NCI-H82 (cell line): Measurements from ENCODE around the gene CSTA.
A peak's percentile ranks its signal among the peaks of the same experiment; 100 is the strongest.
"Not testable (repeated sequence)": the region's sequence is repeated elsewhere in the genome, so short reads cannot be mapped to it uniquely, and the experiment has no call there.

Source experiments
- DNase-seq: peaks from one replicate; lab custom pipeline; 2025; lab: John Stamatoyannopoulos, UW

Gene CSTA

DNA sequence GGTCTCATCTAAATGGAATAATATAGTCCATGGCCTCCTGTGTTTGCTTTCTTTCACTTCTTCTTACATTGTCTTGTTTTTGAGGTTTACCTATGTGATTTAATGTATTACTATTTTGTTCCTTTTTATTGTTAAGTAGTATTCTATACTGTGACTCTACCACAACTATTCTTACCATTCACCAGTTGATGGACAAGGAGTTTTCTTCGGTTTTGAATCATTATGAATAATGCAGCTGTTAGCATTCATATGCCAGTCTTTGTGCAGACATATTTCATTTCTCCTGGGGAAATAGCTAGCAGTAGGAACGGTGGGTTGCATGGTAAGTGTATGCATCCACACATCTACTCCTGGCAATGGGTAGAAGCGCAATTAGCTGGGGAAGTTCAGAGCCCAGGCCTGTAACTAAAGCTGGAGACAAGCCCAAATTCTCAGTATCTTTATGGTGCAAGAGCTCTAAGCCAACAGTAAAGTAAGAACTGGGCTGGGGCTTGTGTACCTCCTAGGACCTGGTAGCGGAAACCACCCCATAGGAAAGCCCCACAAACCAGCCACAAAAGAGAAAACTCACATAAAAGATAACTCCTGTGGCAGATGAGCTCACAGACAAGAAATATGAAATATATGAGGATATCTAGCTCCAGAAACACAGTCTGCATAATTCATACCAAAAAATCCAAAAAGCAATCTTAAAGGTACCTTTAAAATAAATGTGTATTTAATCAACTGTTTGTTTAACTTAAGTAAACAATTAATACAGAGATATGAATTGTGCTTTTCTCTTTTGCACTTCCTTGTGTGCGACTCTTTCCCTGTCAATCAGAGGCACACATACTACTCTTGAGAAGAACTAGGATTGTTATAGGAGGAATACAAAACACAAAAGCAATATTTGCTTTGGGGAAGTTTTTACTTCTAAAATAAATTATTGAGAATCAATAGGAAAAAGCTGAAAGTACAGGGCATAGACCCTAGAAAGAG lies 2.7 kb upstream of the CSTA start:
- no peak for DNase-seq

DNA sequence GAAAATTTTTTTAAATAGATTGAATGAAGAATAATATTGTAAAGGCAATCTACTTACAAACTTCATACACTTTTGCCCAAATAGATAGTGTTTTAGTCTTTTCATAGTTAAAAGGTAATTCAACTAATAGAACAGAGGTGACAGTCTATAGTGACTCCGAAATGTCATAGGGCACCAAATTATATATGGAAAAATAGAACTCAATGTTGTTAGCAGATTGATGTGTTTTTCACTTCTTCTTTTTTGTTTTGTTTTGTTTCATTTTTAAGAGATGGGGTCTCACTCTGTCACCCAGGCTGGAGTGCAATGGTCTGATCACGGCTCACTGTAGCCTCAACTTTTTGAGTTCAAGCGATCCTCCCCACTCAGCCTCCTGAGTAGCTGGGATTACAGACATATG lies 721 bp downstream of the CSTA start:
- DNase-seq: no peak

DNA sequence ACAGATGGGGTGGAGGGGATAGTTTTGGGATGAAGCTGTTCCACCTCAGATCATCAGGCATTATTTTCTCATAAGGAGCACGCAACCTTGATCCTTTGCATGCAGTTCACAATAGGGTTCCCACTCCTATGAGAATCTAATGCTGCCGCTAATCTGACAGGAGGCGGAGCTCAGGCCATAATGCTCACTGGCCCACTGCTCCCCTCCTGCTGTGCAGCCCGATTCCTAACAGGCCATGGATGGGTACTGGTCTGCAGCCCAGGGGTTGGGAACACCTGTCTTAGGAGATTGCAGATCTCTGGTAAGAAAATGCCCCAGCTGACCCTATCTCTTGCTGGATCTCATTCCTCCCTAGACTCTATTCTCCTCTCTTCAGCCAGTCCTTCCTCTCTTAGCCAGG lies 6.8 kb downstream of the CSTA start:
- DNase-seq: no peak

DNA sequence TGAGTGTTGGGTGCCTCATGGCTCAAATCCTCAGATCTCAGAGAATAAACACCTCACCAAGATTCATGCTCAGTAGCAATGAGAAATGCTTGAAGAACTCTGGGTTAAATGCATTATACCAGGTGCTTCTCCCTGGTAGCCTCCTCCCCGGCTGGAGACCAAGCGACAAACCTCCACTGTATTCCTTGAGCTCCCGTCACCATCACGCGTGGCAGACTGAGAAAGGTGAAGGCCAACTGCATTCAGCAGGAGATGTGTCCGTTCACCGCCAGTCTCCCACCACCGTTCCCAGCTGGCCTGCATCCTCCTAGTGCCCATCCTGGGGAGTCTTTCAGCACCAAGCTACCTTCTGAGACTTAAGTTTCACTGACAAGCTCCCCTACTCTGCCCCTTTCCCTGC lies 7.5 kb downstream of the CSTA start:
- DNase-seq: no peak

DNA sequence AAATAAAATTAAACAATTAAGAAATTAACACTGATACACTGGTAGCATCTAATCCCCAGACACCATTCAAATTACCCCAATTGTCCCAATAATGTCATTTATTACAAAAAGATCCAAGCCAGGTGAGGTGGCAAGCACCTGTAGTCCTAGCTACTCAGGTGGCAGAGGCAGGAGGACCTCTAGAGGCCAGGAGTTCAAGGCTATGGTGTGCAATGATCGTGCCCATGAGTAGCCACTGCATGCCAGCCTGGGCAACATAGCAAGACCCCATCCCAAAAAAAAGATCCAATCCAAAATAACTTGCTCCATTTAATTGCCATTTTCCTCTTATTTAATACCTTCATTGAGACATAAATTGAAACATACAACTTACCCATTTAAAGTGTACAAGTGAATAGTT lies 17.8 kb downstream of the CSTA start:
- DNase-seq: no peak

DNA sequence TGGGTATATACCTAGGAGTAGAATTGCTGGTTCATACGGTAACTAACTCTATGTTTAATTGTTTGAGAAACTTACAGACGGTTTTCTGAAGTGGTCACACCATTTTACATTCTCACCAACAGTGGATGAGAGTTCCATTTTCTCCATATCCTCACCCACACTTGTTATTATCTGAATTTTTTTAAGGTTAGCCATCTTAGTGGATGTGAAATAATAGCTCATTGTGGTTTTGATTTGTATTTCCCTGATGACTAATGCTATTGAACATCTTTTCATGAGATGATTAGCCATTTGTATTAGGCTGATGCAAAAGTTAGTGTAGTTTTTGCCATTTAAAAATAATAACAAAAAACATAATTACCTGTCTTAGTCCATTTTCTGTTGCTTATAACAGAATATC lies 18.6 kb downstream of the CSTA start:
- no peak for DNase-seq

DNA sequence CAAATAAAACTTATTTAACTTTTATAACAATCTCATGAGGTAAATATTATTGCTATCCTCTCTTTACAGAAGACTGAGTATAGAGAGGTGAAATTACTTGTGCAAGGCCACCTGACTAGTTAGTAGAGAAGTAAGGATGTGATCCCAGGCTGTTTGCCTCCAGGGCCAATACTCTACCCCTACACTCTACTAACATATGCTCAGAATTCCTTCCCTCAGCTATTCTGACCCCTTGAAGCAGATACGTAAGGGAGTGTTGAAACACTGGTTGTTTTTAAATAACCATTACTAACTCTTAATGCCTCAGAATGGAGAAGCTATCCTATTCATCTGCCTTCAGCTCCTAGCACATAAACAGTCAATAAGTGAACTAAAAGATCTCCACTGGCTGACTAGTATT lies 24.1 kb downstream of the CSTA start:
- no peak for DNase-seq

DNA sequence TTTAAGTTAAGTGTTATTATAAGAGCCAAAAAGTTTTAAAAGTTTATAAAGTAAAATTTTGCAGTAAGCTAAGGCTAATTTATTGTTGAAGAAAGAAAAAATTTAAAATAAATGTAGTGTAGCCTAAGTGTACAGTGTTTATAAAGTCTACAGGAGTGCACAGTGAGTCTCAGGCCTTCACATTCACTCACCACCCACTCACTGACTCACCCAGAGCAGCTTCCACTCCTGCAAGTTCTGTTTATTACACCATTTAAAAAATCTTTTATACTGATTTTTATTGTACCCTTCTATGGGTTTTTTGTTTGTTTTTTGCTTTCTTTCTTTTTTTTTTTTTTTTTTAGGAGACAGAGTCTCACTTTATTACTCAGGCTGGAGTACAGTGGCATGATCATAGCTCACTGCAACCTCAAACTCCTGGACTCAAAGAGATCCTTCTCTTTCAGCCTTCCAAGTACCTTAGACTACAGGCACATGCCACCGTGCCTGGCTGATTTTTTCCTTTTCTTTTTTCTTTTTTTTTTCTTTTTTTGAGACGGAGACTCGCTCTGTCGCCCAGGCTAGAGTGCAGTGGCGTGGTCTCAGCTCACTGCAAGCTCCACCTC lies 25.9 kb downstream of the CSTA start:
- DNase-seq: no peak

DNA sequence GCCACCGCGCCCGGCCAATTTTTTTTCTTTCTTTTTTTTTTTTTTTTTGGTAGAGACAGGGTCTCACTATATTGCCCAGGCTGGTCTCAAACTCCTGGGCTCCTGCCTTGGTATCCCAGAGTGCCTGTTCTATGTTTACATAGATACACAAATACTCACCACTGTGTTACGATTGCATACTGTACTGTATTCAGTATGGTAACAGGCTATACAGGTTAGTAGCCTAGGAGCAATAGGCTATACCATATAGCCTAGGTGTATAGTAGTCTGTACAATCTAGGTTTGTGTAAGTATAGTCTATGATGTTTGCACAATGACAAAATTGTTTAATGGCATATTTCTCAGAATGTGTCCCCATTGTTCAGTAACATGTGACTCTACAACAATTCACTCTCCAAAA lies 26.6 kb downstream of the CSTA start:
- DNase-seq: no peak

DNA sequence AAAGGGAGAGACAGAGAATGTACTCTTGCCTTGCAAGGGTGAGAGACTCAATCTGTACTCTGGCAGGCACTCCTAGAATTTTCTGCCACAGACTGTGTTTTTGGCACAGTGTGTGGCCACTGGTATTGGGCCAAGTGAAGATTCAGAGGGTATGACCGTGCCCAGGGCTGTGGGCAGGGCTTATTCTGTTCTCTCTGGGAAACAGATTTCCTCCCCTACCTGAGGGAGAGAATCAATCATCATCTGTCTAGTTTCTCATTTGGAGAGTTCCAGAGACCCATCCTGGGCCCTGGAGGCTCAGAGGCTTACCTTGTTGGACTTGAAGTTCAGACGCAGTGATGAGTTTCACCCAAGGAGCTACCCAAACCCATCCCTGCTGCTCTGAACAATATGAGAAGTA lies 28.2 kb downstream of the CSTA start:
- DNase-seq: no peak

DNA sequence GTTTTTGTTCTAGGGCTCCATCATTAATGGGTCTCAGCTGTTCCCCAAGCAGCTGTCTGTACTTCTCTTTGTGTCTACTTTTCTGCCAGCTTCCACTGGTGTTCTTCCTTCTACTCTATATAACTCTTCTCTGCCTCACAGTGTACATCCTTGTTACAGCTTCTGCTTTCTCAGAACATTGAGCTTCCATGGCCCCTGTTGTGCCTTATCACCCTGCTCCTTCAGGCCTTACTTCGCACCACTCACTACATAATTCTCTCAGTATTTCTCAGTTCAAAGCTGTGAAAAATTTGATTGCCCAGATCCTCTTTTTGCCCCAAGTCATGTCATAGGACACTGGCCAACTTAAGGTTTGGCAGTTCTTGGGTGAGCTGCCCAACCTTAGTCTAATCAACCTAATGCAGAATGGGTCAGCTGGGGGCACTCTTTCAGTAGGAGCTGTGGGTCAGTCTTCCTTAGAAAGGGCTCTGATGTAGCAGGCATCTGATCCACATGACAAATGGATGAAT lies 28.9 kb downstream of the CSTA start:
- no peak for DNase-seq

DNA sequence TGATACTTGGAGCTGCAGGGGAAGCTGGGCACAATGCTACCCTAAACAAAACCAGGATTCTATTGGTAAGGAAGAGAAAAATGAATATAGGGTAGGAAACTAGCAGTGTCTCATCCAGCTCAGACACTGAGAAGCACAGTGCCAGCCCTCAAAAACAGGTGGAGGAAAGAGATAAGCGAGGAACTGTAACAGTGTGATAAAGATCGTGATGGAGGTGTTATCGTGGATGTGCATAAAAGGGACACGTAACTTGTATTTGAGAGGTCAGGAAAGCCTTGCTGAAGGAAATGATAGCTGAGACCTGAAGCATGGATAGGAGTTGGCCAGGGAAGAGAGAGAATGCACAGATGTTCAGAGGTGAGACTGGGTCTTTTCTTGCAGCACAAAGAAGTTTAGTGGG lies 30.6 kb downstream of the CSTA start:
- DNase-seq: no peak

DNA sequence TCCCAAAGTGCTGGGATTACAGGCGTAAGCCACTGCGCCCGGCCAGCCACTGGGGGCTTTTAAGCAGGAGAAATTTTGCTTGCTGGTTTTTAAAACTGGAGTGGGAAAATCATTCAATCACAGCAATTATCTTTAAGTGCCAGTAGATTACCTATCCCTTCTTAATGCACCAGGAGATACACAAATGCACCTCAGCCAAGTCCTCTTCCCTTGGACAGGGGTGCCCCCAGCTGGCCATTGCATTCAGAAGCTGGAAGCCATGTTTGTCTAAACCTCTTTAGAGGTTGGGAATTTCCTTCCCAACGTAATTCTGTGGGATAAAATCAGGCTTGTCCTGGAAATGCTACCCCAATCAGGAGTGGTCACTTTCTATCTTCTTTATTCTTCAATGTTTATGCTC lies 31.4 kb downstream of the CSTA start:
- peak; percentile 79 for DNase-seq

DNA sequence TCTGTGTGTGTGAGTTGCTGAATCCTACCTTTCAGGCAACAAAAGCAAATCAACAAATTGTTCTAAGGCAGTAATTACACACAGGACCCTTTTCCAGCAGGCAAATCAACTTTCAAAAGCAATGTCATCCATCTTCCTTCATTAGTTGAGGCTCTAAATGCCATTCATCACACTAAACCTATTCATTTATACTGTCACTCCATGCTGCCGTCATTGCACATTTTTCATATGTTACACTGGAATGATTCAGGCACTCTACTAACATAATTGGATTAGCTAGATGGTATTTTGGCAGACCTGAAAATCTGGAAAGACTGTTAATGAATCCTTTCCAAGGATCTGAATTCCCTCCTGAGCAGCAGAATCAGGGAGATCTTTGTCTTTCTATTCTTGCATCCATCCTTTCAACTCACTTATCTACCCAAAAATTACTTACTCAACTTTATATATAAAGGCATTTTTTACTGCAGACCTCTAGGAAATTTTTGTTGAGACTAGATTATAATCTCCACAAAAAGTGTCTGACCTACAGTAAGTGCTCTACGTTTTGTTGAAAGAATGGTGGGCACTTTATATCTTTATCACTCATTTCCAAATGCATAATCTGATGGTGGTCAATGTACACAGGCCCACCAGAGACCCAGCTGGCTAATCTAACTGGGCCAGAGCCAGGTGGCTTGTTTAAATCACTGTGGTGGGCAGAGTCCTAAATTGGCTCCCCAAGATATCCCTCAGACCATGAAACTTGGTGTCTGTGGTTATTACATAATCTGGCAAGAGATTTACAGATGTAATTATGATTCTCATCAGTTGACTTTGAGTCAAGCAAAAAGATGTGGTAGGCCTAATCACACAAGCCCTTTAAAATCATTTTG lies 33.0 kb downstream of the CSTA start:
- DNase-seq: peak; percentile 78

DNA sequence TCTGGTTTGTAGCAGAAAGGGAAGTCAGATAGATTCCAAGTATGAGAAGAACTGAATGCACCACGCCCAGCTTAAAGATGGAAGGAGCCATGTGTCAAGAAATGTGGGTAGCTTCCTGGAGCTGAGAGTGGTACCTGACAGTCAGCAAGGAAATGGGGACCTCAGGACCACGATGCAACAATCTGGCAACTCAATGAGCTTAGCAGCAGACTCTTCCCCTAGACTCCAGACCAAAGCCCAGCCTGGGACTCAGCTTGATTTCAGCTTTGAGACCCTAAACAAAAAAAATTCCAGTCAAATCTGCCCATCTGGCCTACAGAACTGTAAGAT lies 33.6 kb downstream of the CSTA start:
- peak; percentile 25 for DNase-seq

DNA sequence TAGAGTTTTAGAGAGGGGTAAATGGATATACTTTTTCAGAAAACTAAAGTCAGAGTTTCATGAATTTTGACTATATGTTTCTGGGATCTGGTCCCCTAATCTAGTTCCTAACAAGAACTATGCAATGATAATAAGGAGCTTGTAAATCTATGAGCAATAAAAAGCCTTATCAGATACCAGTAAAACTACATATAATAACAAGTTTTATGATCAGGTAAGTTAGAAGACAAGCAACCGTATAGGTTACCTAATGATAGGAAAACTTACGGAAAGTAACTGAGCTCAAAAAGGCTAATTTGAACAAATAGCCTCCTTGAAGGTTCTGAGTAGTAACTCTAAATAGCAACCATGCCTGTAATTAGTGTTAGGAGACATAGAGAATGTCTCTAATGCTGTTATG lies 37.0 kb downstream of the CSTA start:
- DNase-seq: no peak

DNA sequence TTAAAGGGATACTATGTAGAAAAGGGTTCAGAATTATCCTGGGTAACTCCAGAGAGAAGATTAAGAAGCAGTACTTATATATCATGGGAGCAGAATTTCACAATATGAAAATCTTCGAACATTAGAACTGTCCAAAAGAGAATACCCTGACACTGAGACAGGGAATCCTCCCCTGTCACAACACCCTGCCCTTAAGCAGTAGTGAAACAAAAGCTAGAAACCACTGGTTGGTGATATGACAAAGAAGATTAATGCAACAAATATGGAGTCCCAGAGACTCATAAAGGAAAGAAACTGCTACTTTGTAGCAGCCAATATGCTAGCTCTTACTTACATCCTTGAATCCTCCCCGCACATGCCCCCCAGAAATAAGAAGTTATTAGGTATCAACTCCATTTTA lies 39.4 kb downstream of the CSTA start:
- DNase-seq: no peak

DNA sequence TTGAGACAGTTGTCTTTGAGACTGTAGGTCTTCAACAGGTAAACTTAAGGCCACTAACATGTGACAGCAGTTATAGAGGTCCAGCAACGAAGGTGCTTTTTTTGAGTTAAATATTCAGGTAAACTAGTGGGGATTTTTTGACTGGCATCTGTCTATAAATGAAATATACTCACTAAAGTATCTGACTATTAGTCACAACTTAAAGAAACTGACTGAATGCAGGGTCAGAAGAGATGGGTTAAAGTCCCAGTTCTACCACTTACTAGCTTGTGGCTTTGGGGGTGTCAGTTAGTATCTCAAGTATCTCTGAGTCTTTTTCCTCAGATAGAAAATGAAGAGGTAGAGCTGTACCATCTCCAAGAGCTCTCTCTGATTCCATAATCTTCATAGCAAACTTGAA lies 40.0 kb downstream of the CSTA start:
- no peak for DNase-seq

DNA sequence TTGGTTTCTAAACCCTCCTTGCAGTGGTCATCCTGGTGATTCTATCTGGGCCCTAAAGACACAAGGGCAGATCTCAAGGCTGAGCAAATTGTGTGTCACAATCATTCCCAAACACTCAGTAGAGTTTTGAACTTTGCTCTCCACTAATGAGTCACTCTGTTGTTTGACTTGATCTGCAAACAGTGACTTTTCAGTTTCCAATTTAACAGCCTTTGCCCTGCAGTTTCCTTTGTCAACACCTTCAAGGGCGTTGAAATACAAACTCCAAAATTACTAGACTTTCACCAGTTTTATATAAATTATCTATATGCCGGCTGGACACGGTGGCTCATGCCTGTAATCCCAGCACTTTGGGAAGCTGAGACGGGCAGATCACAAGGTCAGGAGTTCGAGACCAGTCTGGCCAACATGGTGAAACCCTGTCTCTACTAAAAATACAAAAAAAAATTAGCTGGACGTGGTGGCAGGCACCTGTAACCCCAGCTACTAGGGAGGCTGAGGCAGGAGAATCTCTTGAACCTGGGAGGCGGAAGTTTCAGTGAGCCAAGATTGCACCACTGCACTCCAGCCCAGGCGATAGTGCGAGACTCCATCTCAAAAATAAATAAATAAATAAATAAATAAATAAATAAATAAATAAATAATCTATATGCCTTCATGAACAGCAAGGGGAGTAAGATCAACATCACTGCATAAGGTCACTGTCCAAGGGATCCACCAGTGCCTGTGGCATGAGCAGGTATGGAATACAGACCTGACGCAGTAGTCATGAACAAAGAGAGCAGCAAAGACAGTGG lies 40.7 kb downstream of the CSTA start:
- DNase-seq: not testable (repeated sequence)

DNA sequence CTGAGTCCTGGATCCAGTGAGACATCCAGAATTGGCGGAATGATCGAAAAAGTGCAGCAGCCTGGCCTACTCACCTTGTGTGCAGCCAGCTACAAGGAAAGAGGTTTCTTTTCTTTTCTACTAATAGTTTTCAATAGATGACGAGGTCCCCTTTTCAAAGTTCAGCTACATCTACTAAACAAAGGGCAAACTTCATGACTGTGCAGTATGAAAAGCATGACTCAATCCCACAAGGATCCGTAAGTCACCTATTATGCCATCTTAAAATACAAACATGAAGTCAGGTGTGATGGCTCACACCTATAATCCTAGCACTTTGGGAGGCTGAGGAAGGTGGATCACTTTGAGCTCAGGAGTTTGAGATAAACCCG lies 41.3 kb downstream of the CSTA start:
- no peak for DNase-seq

DNA sequence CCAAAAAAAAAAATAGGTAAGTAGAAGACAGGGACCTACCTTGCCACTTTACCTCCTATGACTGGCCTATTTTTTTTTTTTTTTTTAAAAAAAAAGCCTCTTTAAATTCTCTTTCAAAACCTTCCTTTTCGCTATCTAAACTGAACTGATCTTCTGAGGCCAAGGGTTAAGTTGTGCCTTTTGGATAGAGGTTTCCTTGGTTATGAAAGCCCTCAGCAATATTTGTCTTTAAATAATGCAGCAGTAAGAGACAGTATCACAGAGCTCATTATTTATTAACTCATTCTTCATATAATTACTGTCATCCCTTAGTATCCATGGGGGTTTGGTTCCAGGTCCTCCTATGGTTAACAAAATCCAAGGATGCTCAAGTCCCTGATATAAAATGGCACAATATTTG lies 49.0 kb downstream of the CSTA start:
- DNase-seq: no peak

DNA sequence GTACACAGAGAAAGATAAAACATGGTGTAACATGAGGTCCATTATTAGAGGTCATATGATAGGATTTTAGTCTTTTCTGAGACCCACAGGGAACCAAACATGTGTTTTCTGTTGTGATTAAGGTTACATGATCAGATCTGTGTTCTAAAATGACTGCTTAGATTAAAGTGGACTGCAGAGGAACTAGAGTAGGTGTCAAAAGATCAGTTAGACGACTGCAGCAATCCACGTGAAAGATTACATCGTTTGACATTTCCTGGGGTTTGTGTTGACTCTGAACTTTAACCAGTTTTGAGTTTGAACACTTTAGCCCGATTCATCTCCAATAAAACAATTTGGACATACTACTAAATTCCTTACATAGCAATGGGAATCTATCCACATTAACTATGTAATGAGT lies 52.9 kb downstream of the CSTA start:
- no peak for DNase-seq
